Measurements from ENCODE around the gene PPP2R3B.
"Not testable (repeated sequence)": the region's sequence is repeated elsewhere in the genome, so short reads cannot be mapped to it uniquely, and the experiment has no call there.

GRCh38 chrX:306614-307251 is 80.0 kb downstream of the PPP2R3B start:
- TF ChIP-seq CTCF (optimal IDR thresholded peaks at IDR 0.05 in 1 of 3, IDR thresholded peaks at IDR 0.05 in 1 of 3, conservative IDR thresholded peaks at IDR 0.05 in 1 of 3; ENCODE audit: extremely low read depth in 1 of 3, insufficient read depth in 2 of 3, low read length in 3 of 3); EZH2 (IDR thresholded peaks at IDR 0.05; ENCODE audit: low read length): not testable (repeated sequence)
